Esophagus (tissue), 2 donors: ENCODE data around the gene OXCT1. TPM values are rescaled to one million over a fixed set of nuclear protein-coding genes. Genes with fewer than 3 reads are reported as not detected.

Experiments
- H3K27ac ChIP-seq, 2 donors: one replicate each; pipeline ENCODE4 v1.5.1; 2013; ENCODE audit warnings: low read depth in 2 of 2, mild to moderate bottlenecking in 2 of 2, inconsistent platforms in 1 of 2, low read length in 1 of 2, moderate library complexity in 1 of 2
- H3K27me3 ChIP-seq, 2 donors: one replicate each; pipeline ENCODE4 v1.6.1; 2013; ENCODE audit warnings: low read length in 2 of 2, control low read depth in 1 of 2, mild to moderate bottlenecking in 1 of 2; ENCODE audit not compliant: insufficient read depth in 2 of 2, control insufficient read depth in 1 of 2
- H3K36me3 ChIP-seq, 2 donors: one replicate each; pipeline ENCODE4 v1.6.1; 2013; ENCODE audit warnings: low read length in 1 of 2; ENCODE audit not compliant: control insufficient read depth in 2 of 2, insufficient read depth in 2 of 2
- H3K4me1 ChIP-seq, 2 donors: one replicate each; pipeline ENCODE4 v1.6.1; 2013; ENCODE audit warnings: low read length in 1 of 2; ENCODE audit not compliant: control insufficient read depth in 2 of 2, insufficient read depth in 2 of 2
- H3K4me3 ChIP-seq, 2 donors: one replicate each; pipeline ENCODE4 v1.5.1; 2013; ENCODE audit warnings: low read length in 2 of 2, mild to moderate bottlenecking in 2 of 2, low read depth in 1 of 2, moderate library complexity in 1 of 2
- H3K9me3 ChIP-seq, 2 donors: one replicate each; pipeline ENCODE4 v1.6.1; 2013; ENCODE audit warnings: mild to moderate bottlenecking in 2 of 2, low read depth in 1 of 2, low read length in 1 of 2, moderate library complexity in 1 of 2; ENCODE audit not compliant: control insufficient read depth in 2 of 2, insufficient read depth in 1 of 2
- WGBS, 2 donors: extraction: QIAGEN DNeasy Blood & Tissue Kit; methylation state at CpG; one replicate each; pipeline ENCODE4 v1.1.7; 2013; 5-methylcytosine and 5-hydroxymethylcytosine counted together
- polyA plus RNA-seq, 2 donors: library from polyadenylated mRNA; stranded (reverse); fragments of 200-250 nt; gene quantifications; one replicate each; pipeline ENCODE4 v1.2.3, GENCODE V29; 2013
- donor health status: healthy with polysubstance abuse.
- donor health status: Bipolar disorder and iron deficiency.

OXCT1 gene
- polyA plus RNA-seq, 2 donors, result 11.4 to 28.6 TPM

DNA sequence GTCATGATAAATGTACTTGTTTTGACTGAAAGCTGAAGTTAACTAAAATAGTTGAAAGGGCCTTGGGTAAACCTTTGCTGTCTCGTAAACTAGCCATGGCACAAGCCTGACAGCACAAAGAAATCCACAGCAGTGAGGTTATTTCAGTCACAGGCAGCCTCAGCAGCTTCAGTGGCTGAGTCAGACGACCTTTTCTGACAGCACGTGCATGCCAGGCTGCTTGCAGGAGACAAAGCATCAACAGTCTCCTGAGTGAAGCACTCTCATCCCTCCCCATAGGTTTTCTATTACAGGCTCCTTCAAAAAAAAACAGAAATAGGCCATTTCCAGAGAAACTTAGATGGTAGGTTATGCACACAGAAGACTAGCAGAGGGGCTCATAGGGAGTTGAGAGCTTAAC is 34.6 kb downstream of the OXCT1 start:
- Histone ChIP-seq H3K9me3 (no peaks in the 10 kb centered on the region), H3K4me3 (no peak overlapping the region), H3K4me1 (no peaks in the 10 kb centered on the region), H3K27ac (no peak overlapping the region), H3K27me3 (no peaks in the 10 kb centered on the region), H3K36me3 (peaks cover 4 to 10% of the 10 kb centered on the region in 2 donors)
- 34 to 51% methylated on average over 3 of the region's 3 CpGs for WGBS, 2 donors

DNA sequence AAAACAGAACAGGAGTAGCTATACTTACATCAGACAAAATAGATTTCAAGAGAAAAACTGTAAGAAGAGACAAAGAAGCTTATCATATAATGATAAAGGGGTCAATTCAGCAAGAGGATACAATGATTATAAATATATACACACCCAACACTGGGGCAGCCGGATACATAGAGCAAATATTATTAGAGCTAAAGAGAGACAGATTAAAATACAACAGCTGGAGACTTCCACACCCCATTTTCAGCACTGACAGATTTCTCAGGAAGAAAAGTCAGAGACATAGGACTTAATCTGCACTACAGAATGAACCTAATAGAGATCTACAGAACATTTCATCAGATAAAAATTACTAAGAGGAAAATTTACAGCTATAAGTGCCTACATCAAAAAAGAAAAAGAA is 35.7 kb downstream of the OXCT1 start:
- 44 to 75% methylated on average over 1 of the region's 1 CpG for WGBS, 2 donors

DNA sequence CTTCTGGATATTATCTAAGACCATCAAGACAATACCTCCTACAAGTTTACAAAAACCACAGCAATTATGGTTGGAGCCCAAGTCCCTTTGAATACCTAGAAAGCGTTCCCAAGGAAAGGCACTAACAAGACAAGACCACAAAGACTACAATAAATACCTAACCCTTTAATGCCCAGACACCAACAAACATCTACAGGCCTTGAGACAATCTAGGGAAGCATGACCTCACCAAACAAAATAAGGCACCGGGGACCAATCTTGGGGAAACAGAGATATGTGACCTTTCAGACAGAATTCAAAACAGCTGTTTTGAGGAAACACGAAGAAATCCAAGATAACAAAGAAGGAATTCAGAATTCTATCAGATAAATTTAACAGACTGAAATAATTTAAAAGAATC is 37.8 kb downstream of the OXCT1 start:
- Histone ChIP-seq H3K9me3 (no peaks in the 10 kb centered on the region), H3K36me3 (peaks cover 0 to 8% of the 10 kb centered on the region in 2 donors), H3K27ac (no peak overlapping the region), H3K27me3 (no peaks in the 10 kb centered on the region), H3K4me3 (no peak overlapping the region), H3K4me1 (no peaks in the 10 kb centered on the region)
- WGBS, 2 donors, result 90 to 91% methylated on average over 3 of the region's 3 CpGs

More for the DNA sequence above, 35.7 kb downstream of the OXCT1 start:
- Histone ChIP-seq H3K9me3 (no peaks in the 10 kb centered on the region), H3K4me3 (no peak overlapping the region), H3K4me1 (no peaks in the 10 kb centered on the region), H3K27me3 (no peaks in the 10 kb centered on the region), H3K36me3 (peaks cover 4 to 10% of the 10 kb centered on the region in 2 donors), H3K27ac (no peak overlapping the region)

DNA sequence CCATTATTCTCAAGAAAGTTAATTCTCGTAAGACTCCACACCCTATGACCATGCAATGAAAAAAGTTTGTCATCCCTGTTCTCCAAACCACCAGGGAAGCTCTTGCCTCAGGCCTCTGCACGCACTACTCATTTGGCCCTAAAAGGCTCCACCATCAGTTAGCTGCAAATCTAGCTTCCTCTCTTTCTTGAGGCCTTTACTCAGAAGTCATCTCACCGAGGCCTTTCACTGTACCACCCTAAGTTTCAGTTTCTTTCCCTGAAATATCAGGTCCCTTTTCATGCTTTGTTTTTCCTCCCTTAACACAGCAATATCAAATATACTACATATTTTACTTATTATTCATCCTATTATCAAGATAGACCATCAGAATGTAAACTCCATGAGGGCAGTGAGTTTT is 39.1 kb downstream of the OXCT1 start:
- WGBS, 2 donors, result 77 to 89% methylated on average over 3 of the region's 3 CpGs
- Histone ChIP-seq H3K27ac (no peak overlapping the region), H3K36me3 (peaks cover 0 to 5% of the 10 kb centered on the region in 2 donors), H3K27me3 (no peaks in the 10 kb centered on the region), H3K4me1 (no peaks in the 10 kb centered on the region), H3K9me3 (no peaks in the 10 kb centered on the region), H3K4me3 (no peak overlapping the region)

DNA sequence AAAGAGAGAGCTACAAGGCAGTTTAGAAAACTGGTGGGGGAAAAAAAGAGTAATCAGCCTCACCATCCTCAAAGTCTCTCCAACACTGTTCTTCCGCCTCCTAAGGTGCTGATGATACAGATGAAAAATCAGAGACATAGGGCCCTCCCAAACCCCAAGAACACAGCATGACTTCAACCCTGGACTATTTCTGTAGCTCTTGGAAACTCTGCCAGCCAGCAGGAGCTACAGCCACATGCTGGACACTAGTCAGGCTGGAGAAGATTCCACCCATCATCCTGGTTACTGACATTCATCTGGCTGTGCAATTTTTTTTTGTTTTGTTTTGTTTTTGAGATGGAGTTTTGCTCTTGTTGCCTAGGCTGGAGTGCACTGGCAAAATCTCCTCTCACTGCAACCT is 42.4 kb downstream of the OXCT1 start:
- no peak overlapping the region for H3K4me3 ChIP-seq
- WGBS, 2 donors, result 96 to 100% methylated on average over 1 of the region's 1 CpG
- no peaks in the 10 kb centered on the region for H3K27me3 ChIP-seq
- H3K27ac ChIP-seq, result no peak overlapping the region
- H3K9me3 ChIP-seq, result no peaks in the 10 kb centered on the region
- H3K36me3 ChIP-seq, result peaks cover 0 to 5% of the 10 kb centered on the region in 2 donors
- no peaks in the 10 kb centered on the region for H3K4me1 ChIP-seq

DNA sequence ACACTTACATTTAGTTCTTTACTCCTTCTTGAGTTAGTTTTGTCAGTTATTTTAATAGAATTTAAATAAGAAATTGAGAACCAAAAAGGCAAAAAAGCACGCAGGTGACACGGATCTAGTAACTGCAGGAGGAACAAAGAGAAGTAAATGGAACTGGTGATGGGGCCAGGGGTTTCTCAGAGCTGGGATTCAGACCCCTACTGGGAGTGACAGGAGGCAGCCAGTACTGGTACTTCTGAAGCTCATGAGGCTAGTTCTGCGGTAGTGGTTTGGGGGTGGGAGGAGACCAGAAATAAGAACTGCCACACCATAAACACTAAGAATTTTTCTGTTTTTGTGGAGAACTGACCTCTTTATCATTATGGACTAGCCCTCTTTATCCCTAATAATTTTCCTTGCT is 48.2 kb downstream of the OXCT1 start:
- no peaks in the 10 kb centered on the region for H3K4me1 ChIP-seq
- WGBS, 2 donors, result 94 to 95% methylated on average over 3 of the region's 3 CpGs
- H3K36me3 ChIP-seq, result no peaks in the 10 kb centered on the region
- H3K4me3 ChIP-seq, result no peak overlapping the region
- H3K27me3 ChIP-seq, result no peaks in the 10 kb centered on the region
- H3K9me3 ChIP-seq, result no peaks in the 10 kb centered on the region
- H3K27ac ChIP-seq, result no peak overlapping the region

DNA sequence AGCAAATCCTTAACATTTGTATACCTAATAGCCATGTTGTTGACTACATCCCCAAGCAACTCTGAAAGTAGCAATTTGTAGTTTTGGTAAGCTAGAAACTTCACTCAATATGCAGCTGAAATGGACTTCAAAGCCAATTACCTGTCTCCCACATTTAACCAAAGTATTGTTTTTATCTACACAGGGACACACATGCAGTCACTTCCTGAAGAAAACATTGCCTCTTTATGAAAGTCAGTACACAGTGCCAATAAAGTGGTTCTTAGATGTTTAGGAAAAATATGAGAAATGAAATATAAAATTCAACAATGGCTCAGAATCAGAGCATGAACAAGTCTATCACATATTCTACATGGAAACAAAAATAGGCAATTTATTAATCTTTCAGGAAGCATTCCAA is 49.2 kb downstream of the OXCT1 start:
- no peaks in the 10 kb centered on the region for H3K4me1 ChIP-seq

DNA sequence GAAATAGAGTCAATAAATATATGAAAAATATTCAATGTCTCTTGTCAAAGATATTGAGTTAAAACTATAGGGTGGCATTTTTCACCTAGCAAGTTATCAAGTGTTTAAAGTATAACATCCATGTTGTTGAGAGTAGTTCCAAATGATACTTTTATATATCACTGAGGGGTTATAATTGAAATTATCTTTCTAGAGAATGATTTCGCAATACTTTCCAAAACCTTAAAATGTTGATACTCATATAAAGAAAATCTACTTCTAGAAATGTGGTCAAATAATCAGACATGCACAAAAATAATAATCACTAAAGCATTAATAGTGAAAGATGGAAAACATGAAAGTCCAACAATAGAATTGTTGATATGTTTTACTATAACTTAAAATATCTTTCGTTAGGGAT is 50.1 kb downstream of the OXCT1 start:
- WGBS, 2 donors, result 98 to 99% methylated on average over 2 of the region's 2 CpGs
- Histone ChIP-seq H3K4me1 (no peaks in the 10 kb centered on the region), H3K4me3 (no peak overlapping the region)

More for the DNA sequence above, 49.2 kb downstream of the OXCT1 start:
- H3K36me3 ChIP-seq, result no peaks in the 10 kb centered on the region
- no peaks in the 10 kb centered on the region for H3K9me3 ChIP-seq
- H3K4me3 ChIP-seq, result no peak overlapping the region
- H3K27me3 ChIP-seq, result no peaks in the 10 kb centered on the region
- H3K27ac ChIP-seq, result no peak overlapping the region

DNA sequence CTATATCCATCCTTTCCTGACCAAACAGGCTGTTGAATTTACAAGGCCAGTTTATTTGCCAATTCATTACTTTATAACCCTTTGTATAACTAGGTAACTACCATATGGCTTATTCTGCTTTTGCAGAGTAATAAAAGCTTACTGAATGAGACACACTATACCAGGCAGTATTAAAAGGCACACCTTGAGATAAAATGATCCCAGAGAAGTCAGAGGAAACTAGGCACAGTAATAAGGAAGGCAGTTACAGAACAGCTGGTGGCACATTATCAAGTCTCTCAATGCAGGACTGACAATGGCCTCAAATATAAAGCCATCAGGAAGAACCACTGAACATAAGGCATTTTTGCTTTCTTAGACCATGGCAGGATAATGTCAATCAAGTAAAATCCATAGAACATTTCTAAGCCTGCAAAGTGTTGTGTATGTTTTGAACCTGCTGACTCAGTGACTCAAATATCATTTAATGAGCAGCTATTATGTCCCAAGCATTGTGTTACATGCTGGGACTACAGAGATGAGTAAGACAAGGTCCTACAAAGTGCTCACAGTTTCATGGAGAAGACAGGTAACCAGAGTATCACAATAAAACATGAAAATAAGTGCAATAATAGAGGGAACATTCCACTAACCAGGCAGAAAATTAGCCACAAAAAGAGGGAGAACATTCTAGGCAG is 52.5 kb downstream of the OXCT1 start:
- no peaks in the 10 kb centered on the region for H3K9me3 ChIP-seq
- no peaks in the 10 kb centered on the region for H3K27me3 ChIP-seq
- H3K27ac ChIP-seq, result no peak overlapping the region
- H3K36me3 ChIP-seq, result no peaks in the 10 kb centered on the region
- no peaks in the 10 kb centered on the region for H3K4me1 ChIP-seq
- H3K4me3 ChIP-seq, result no peak overlapping the region

More for the DNA sequence above, 50.1 kb downstream of the OXCT1 start:
- Histone ChIP-seq H3K27ac (no peak overlapping the region), H3K36me3 (no peaks in the 10 kb centered on the region), H3K9me3 (no peaks in the 10 kb centered on the region), H3K27me3 (no peaks in the 10 kb centered on the region)

DNA sequence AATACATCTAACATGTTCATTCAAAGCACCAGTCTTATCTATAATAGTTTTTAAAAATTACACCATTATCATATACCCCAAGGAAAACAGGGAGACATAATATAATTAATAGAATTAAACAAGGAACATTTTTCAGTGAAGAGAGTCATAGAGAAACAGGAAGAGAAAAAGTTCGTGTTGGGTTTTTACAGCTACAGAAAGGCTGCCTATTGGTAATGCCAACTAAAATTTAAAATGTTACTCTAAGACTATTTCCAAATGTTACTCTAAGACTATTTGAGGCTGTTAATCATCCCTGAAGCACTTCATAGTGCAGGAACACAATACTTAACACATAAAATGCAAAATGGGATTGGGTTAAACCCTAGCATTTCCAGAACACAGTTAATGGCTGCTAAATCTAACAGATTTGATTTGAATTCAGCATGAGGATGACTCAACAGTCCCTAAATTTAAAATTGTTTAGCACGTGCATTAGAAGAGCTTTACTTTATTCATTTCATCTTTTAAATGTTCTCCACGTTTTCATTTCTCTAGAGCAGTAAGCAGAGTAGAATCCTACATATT is 54.5 kb downstream of the OXCT1 start:
- Histone ChIP-seq H3K27me3 (no peaks in the 10 kb centered on the region), H3K4me1 (no peaks in the 10 kb centered on the region), H3K4me3 (no peak overlapping the region), H3K36me3 (no peaks in the 10 kb centered on the region), H3K27ac (no peak overlapping the region), H3K9me3 (no peaks in the 10 kb centered on the region)
- WGBS, 2 donors, result 61 to 75% methylated on average over 3 of the region's 3 CpGs
